Measurements from ENCODE around the gene SIPA1L3.

SIPA1L3 gene

GRCh38 chr19:37932985-37933936, 26.3 kb downstream of the SIPA1L3 start:
- peaks cover 8% of the 10 kb centered on the region for H3K9me3 ChIP-seq (ENCODE audit: control insufficient read depth, low read length)
- H3K4me1 ChIP-seq (ENCODE audit: control insufficient read depth, insufficient read depth, low read length, poor library complexity, severe bottlenecking): peaks cover 23% of the 10 kb centered on the region
- WGBS, 2 experiments (ENCODE audit: insufficient coverage in 2 of 2): 67 to 70% methylated on average over 9 to 12 of the region's 12 CpGs
- H3K4me3 ChIP-seq (ENCODE audit: extremely low read depth, insufficient read depth, low read length, poor library complexity, severe bottlenecking): no peak overlapping the region
- H3K27ac ChIP-seq (ENCODE audit: low read depth, low read length, severe bottlenecking): no peak overlapping the region
- H3K36me3 ChIP-seq (ENCODE audit: control insufficient read depth, insufficient read depth, low read length): peaks cover 10% of the 10 kb centered on the region

GRCh38 chr19:37933937-37934358, 26.9 kb downstream of the SIPA1L3 start:
- Histone ChIP-seq H3K4me1 (ENCODE audit: control insufficient read depth, insufficient read depth, low read length, poor library complexity, severe bottlenecking) (peaks cover 23% of the 10 kb centered on the region), H3K9me3 (ENCODE audit: control insufficient read depth, low read length) (peaks cover 8% of the 10 kb centered on the region), H3K27ac (ENCODE audit: low read depth, low read length, severe bottlenecking) (no peak overlapping the region), H3K36me3 (ENCODE audit: control insufficient read depth, insufficient read depth, low read length) (peaks cover 10% of the 10 kb centered on the region), H3K4me3 (ENCODE audit: extremely low read depth, insufficient read depth, low read length, poor library complexity, severe bottlenecking) (no peak overlapping the region)
- 79 to 86% methylated on average over 5 to 6 of the region's 9 CpGs for WGBS, 2 experiments (ENCODE audit: insufficient coverage in 2 of 2)

- WGBS, 2 experiments (ENCODE audit: insufficient coverage in 2 of 2): 100% methylated on average over 1 of the region's 1 CpG; no CpG with 5 or more reads in 1 of the 2 experiments
- peaks cover 23% of the 10 kb centered on the region for H3K4me1 ChIP-seq (ENCODE audit: control insufficient read depth, insufficient read depth, low read length, poor library complexity, severe bottlenecking)
- H3K27ac ChIP-seq (ENCODE audit: low read depth, low read length, severe bottlenecking): no peak overlapping the region
- H3K36me3 ChIP-seq (ENCODE audit: control insufficient read depth, insufficient read depth, low read length): peaks cover 10% of the 10 kb centered on the region
- no peak overlapping the region for H3K4me3 ChIP-seq (ENCODE audit: extremely low read depth, insufficient read depth, low read length, poor library complexity, severe bottlenecking)
- peaks cover 8% of the 10 kb centered on the region for H3K9me3 ChIP-seq (ENCODE audit: control insufficient read depth, low read length)
Observed at GRCh38 chr19:37935341-37935740, 28.3 kb downstream of the SIPA1L3 start.

GRCh38 chr19:37936166-37936565, 29.2 kb downstream of the SIPA1L3 start:
- H3K36me3 ChIP-seq (ENCODE audit: control insufficient read depth, insufficient read depth, low read length): peaks cover 10% of the 10 kb centered on the region
- H3K27ac ChIP-seq (ENCODE audit: low read depth, low read length, severe bottlenecking): no peak overlapping the region
- H3K4me3 ChIP-seq (ENCODE audit: extremely low read depth, insufficient read depth, low read length, poor library complexity, severe bottlenecking): no peak overlapping the region
- WGBS, 2 experiments (ENCODE audit: insufficient coverage in 2 of 2): 80 to 100% methylated on average over 1 of the region's 2 CpGs
- H3K4me1 ChIP-seq (ENCODE audit: control insufficient read depth, insufficient read depth, low read length, poor library complexity, severe bottlenecking): peaks cover 23% of the 10 kb centered on the region
- H3K9me3 ChIP-seq (ENCODE audit: control insufficient read depth, low read length): peaks cover 8% of the 10 kb centered on the region

- Histone ChIP-seq H3K27ac (ENCODE audit: low read depth, low read length, severe bottlenecking) (no peak overlapping the region), H3K4me3 (ENCODE audit: extremely low read depth, insufficient read depth, low read length, poor library complexity, severe bottlenecking) (no peak overlapping the region), H3K36me3 (ENCODE audit: control insufficient read depth, insufficient read depth, low read length) (peaks cover 10% of the 10 kb centered on the region), H3K9me3 (ENCODE audit: control insufficient read depth, low read length) (peaks cover 8% of the 10 kb centered on the region), H3K4me1 (ENCODE audit: control insufficient read depth, insufficient read depth, low read length, poor library complexity, severe bottlenecking) (peaks cover 20% of the 10 kb centered on the region)
- 94 to 100% methylated on average over 2 of the region's 2 CpGs for WGBS, 2 experiments (ENCODE audit: insufficient coverage in 2 of 2)
Observed at GRCh38 chr19:37936886-37937285, 29.9 kb downstream of the SIPA1L3 start.

GRCh38 chr19:37938353-37938752, 31.3 kb downstream of the SIPA1L3 start:
- WGBS, 2 experiments (ENCODE audit: insufficient coverage in 2 of 2): 100% methylated on average over 1 of the region's 1 CpG; no CpG with 5 or more reads in 1 of the 2 experiments
- peaks cover 7% of the 10 kb centered on the region for H3K4me1 ChIP-seq (ENCODE audit: control insufficient read depth, insufficient read depth, low read length, poor library complexity, severe bottlenecking)
- H3K27ac ChIP-seq (ENCODE audit: low read depth, low read length, severe bottlenecking): no peak overlapping the region

GRCh38 chr19:37941782-37942515, 34.9 kb downstream of the SIPA1L3 start:
- WGBS, 2 experiments (ENCODE audit: insufficient coverage in 2 of 2): 89 to 95% methylated on average over 5 to 9 of the region's 12 CpGs
- Histone ChIP-seq H3K36me3 (ENCODE audit: control insufficient read depth, insufficient read depth, low read length) (peaks cover under 1% of the 10 kb centered on the region), H3K4me1 (ENCODE audit: control insufficient read depth, insufficient read depth, low read length, poor library complexity, severe bottlenecking) (no peaks in the 10 kb centered on the region), H3K9me3 (ENCODE audit: control insufficient read depth, low read length) (no peaks in the 10 kb centered on the region), H3K4me3 (ENCODE audit: extremely low read depth, insufficient read depth, low read length, poor library complexity, severe bottlenecking) (no peak overlapping the region), H3K27ac (ENCODE audit: low read depth, low read length, severe bottlenecking) (no peak overlapping the region)

More at GRCh38 chr19:37938353-37938752, 31.3 kb downstream of the SIPA1L3 start:
- H3K9me3 ChIP-seq (ENCODE audit: control insufficient read depth, low read length): peaks cover 8% of the 10 kb centered on the region
- H3K36me3 ChIP-seq (ENCODE audit: control insufficient read depth, insufficient read depth, low read length): peaks cover 10% of the 10 kb centered on the region
- H3K4me3 ChIP-seq (ENCODE audit: extremely low read depth, insufficient read depth, low read length, poor library complexity, severe bottlenecking): no peak overlapping the region

GRCh38 chr19:37942516-37942902, 35.5 kb downstream of the SIPA1L3 start:
- H3K4me1 ChIP-seq (ENCODE audit: control insufficient read depth, insufficient read depth, low read length, poor library complexity, severe bottlenecking): no peaks in the 10 kb centered on the region
- H3K27ac ChIP-seq (ENCODE audit: low read depth, low read length, severe bottlenecking): no peak overlapping the region
- no peak overlapping the region for H3K4me3 ChIP-seq (ENCODE audit: extremely low read depth, insufficient read depth, low read length, poor library complexity, severe bottlenecking)
- no peaks in the 10 kb centered on the region for H3K9me3 ChIP-seq (ENCODE audit: control insufficient read depth, low read length)
- WGBS, 2 experiments (ENCODE audit: insufficient coverage in 2 of 2): 96 to 97% methylated on average over 4 of the region's 6 CpGs
- H3K36me3 ChIP-seq (ENCODE audit: control insufficient read depth, insufficient read depth, low read length): no peaks in the 10 kb centered on the region

- no peaks in the 10 kb centered on the region for H3K4me1 ChIP-seq (ENCODE audit: control insufficient read depth, insufficient read depth, low read length, poor library complexity, severe bottlenecking)
- H3K9me3 ChIP-seq (ENCODE audit: control insufficient read depth, low read length): no peaks in the 10 kb centered on the region
- H3K36me3 ChIP-seq (ENCODE audit: control insufficient read depth, insufficient read depth, low read length): no peaks in the 10 kb centered on the region
- H3K4me3 ChIP-seq (ENCODE audit: extremely low read depth, insufficient read depth, low read length, poor library complexity, severe bottlenecking): no peak overlapping the region
- 93 to 98% methylated on average over 3 to 5 of the region's 5 CpGs for WGBS, 2 experiments (ENCODE audit: insufficient coverage in 2 of 2)
- no peak overlapping the region for H3K27ac ChIP-seq (ENCODE audit: low read depth, low read length, severe bottlenecking)
Observed at GRCh38 chr19:37943480-37943879, 36.5 kb downstream of the SIPA1L3 start.

GRCh38 chr19:37946132-37946531, 39.1 kb downstream of the SIPA1L3 start:
- WGBS, 2 experiments (ENCODE audit: insufficient coverage in 2 of 2): no CpG with 5 or more reads among the region's 6 CpGs
- Histone ChIP-seq H3K36me3 (ENCODE audit: control insufficient read depth, insufficient read depth, low read length) (no peaks in the 10 kb centered on the region), H3K27ac (ENCODE audit: low read depth, low read length, severe bottlenecking) (no peak overlapping the region), H3K9me3 (ENCODE audit: control insufficient read depth, low read length) (no peaks in the 10 kb centered on the region), H3K4me3 (ENCODE audit: extremely low read depth, insufficient read depth, low read length, poor library complexity, severe bottlenecking) (no peak overlapping the region), H3K4me1 (ENCODE audit: control insufficient read depth, insufficient read depth, low read length, poor library complexity, severe bottlenecking) (no peaks in the 10 kb centered on the region)
